Breast epithelium (tissue), 4 donors: ENCODE data around the gene GPC6. TPM values are rescaled to one million over a fixed set of nuclear protein-coding genes. Genes with fewer than 3 reads are reported as not detected.
"Not testable (repeated sequence)": the region's sequence is repeated elsewhere in the genome, so short reads cannot be mapped to it uniquely, and the experiment has no call there.

Experiments used
- DNase-seq, 2 donors: peaks; one replicate each; pipeline ENCODE4 v3.0.0-alpha.2; 2019; ENCODE audit warnings: low spot score in 2 of 2
- H3K27ac ChIP-seq, 2 donors: fragments of 200-600 bp; sonication (generic) in 1 of 2; one replicate each; pipeline ENCODE4 v1.5.1; 2016 to 2019; ENCODE audit warnings: mild to moderate bottlenecking in 1 of 2
- H3K27me3 ChIP-seq, 2 donors: fragments of 200-600 bp; sonication (generic) in 1 of 2; one replicate each; pipeline versions ENCODE4 v1.5.1 to v1.6.0; 2017 to 2019; ENCODE audit warnings: control low read depth in 1 of 2, mild to moderate bottlenecking in 1 of 2
- H3K36me3 ChIP-seq: fragments of 200-600 bp; one replicate; pipeline ENCODE4 v1.5.1; 2019
- H3K4me1 ChIP-seq, 2 donors: fragments of 200-600 bp; sonication (generic); one replicate each; pipeline ENCODE4 v1.5.1; 2016 to 2019; ENCODE audit warnings: control low read depth in 1 of 2
- H3K4me3 ChIP-seq, 3 donors: fragments of 200-600 bp; sonication (generic); 1 replicate in 2 of 3; 2 replicates in 1 of 3; pipeline ENCODE4 v1.5.1; 2016 to 2019; ENCODE audit warnings: mild to moderate bottlenecking in 3 of 3, moderate library complexity in 2 of 3
- H3K9me3 ChIP-seq, 2 donors: fragments of 200-600 bp; sonication (generic) in 1 of 2; one replicate each; pipeline ENCODE4 v1.5.1; 2016 to 2019; ENCODE audit warnings: control low read depth in 1 of 2
- POLR2A ChIP-seq: fragments of 450-650 bp; IDR thresholded peaks from one replicate; pipeline ENCODE4 v1.6.1; 2016; ENCODE audit warnings: antibody characterized with exemption, mild to moderate bottlenecking, moderate library complexity
- POLR2AphosphoS5 ChIP-seq, 3 donors: sonication (generic); formaldehyde crosslinking; IDR thresholded peaks; one replicate each; pipeline ENCODE4 v1.6.1; 2017; ENCODE audit warnings: antibody characterized with exemption in 3 of 3
- intact Hi-C: fragments of 100-400 bp; cut with DNase I; formaldehyde crosslinking; loops from one replicate; pipeline ENCODE4 v1.15.1; 2023; ENCODE audit warnings: low total_unique reads
- total RNA-seq, 3 donors: library from RNA; depleted of rRNA; stranded (reverse); fragments of >200 nt; gene quantifications; one replicate each; pipeline ENCODE4 v1.1.0, GENCODE V29; 2016
- TF ChIP-seq, protein P1 (sequence below), 3 donors: fragments of 450-650 bp; IDR thresholded peaks; one replicate each; pipeline ENCODE4 v1.5.1; 2016 to 2017; ENCODE audit warnings: antibody characterized with exemption in 3 of 3, mild to moderate bottlenecking in 3 of 3, moderate library complexity in 3 of 3

The GPC6 gene
- total RNA-seq, 3 donors from 2014 or later: 3.5 to 44.0 (median 4.9) TPM

DNA sequence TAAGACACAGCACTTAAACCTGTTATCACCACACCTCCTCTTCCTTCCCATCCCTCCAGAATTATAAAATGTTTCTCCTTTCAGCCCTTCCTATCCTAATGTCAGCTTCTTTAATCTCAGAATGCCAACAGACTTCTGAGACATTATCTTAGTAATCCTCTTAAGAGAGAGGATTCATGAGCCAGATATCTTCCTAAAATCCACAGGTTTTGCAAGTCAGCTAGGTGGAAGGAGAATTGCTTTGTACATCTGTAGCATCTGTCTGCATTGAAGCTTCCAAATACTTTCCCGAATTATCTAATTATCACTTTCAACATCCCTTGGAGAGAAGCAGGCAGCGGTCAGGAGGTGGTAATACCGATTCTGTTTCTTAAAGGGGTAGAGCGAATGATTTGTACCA lies 1073.8 kb downstream of the GPC6 start:
- DNase-seq: no peak
- no peak for TF ChIP-seq POLR2A
- TF ChIP-seq POLR2AphosphoS5 (IDR thresholded peaks at IDR 0.05): no peak
- TF ChIP-seq, protein P1, sequence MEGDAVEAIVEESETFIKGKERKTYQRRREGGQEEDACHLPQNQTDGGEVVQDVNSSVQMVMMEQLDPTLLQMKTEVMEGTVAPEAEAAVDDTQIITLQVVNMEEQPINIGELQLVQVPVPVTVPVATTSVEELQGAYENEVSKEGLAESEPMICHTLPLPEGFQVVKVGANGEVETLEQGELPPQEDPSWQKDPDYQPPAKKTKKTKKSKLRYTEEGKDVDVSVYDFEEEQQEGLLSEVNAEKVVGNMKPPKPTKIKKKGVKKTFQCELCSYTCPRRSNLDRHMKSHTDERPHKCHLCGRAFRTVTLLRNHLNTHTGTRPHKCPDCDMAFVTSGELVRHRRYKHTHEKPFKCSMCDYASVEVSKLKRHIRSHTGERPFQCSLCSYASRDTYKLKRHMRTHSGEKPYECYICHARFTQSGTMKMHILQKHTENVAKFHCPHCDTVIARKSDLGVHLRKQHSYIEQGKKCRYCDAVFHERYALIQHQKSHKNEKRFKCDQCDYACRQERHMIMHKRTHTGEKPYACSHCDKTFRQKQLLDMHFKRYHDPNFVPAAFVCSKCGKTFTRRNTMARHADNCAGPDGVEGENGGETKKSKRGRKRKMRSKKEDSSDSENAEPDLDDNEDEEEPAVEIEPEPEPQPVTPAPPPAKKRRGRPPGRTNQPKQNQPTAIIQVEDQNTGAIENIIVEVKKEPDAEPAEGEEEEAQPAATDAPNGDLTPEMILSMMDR (IDR thresholded peaks at IDR 0.05): no peak

DNA sequence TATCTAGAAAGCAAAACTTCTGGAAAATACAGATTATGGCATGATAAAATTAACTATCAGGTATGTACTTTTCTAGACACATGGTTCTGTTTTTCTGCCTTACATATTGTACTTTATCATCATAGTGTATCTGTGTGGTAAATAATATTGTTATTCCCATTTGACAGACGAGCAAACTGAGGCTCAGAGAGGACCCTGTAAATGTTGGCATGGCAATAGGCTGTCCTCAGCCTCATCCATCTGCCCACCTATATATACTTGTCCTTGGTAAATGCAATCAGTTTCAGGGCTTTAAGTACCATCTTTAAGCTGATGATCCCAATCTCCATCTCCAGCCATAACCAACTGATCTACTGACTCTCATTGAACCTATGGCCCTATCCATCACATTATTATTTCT lies 1074.9 kb downstream of the GPC6 start:
- Histone ChIP-seq H3K36me3 (no peaks in the 10 kb centered on the region), H3K9me3 (no peaks in the 10 kb centered on the region), H3K4me3 (no peak overlapping the region), H3K27me3 (no peaks in the 10 kb centered on the region), H3K27ac (no peak overlapping the region), H3K4me1 (no peaks in the 10 kb centered on the region)
- intact Hi-C loops: no loop called here
- TF ChIP-seq POLR2A (no peak), POLR2AphosphoS5 (IDR thresholded peaks at IDR 0.05) (no peak)
- TF ChIP-seq, protein P1 (IDR thresholded peaks at IDR 0.05): no peak
- DNase-seq: no peak

More for the DNA sequence above, 1073.8 kb downstream of the GPC6 start:
- no peak overlapping the region for H3K4me3 ChIP-seq
- H3K4me1 ChIP-seq: no peaks in the 10 kb centered on the region
- no peaks in the 10 kb centered on the region for H3K27me3 ChIP-seq
- H3K9me3 ChIP-seq: no peaks in the 10 kb centered on the region
- H3K27ac ChIP-seq: no peak overlapping the region
- no peaks in the 10 kb centered on the region for H3K36me3 ChIP-seq
- intact Hi-C loops: no loop called here

DNA sequence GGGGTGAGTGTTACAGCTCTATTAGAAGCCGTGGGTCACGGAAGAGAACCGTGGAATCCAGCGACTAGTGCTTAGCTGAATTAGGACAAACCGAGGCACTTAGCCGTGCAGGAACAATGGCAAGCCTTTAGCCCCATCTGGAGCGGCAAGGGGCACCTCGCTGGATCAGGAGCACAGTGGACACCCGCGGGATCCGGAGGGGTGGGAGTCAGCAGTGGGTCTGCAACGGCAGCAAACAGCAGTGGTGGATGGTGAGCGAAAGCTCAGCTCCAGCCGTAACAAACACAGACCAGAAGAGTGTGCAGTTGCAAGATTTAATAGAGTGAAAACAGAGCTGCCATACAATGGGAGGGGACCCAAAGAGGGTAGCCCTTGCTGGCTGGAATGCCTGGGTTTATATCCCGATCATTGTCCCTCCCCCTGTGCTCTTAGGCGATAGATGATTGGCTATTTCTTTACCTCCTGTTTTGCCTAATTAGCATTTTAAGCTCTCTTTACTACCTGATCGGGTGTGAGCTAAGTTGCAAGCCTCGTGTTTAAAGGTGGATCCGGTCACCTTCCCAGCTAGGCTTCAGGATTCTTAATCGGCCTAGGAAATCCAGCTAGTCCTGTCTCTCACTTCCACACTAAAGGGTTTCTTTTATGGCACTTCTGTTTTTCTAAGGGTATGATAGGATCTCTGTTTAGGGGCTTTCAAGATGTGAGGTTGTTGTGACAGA lies 1076.4 kb downstream of the GPC6 start:
- H3K27me3 ChIP-seq, H3K27ac ChIP-seq, H3K9me3 ChIP-seq, H3K4me3 ChIP-seq, intact Hi-C loops, DNase-seq, H3K36me3 ChIP-seq, H3K4me1 ChIP-seq: not testable (repeated sequence)

DNA sequence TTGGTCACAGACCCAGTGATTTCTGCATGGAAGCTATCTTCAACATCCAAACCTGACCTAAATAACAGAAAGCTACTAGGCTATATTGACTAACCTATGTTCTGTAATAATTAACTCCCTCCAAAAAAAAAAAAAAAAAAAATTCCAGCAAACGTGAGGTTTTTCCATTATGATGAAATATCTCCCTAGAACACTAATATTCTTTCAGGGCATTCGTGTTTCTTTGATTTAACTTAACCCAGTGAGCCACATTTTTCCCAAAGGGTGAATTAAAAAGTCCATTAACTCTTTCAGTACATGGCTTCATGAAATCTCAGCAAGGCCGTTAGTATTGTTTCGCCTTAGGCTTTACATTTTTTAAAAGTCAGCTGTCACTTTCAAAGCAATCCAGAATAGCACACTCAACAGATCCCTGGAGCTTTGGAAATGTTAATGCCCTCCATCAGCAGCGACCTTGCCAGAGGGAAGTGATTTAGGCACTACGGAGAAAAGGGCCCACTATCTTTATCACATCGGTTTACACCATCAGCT lies 1077.1 kb downstream of the GPC6 start:
- intact Hi-C loops: no loop called here
- Histone ChIP-seq H3K4me1 (no peaks in the 10 kb centered on the region), H3K27ac (no peak overlapping the region), H3K9me3 (no peaks in the 10 kb centered on the region), H3K27me3 (no peaks in the 10 kb centered on the region), H3K4me3 (no peak overlapping the region), H3K36me3 (no peaks in the 10 kb centered on the region)
- no peak for DNase-seq
- no peak for TF ChIP-seq POLR2AphosphoS5 (IDR thresholded peaks at IDR 0.05)
- TF ChIP-seq POLR2A: no peak
- TF ChIP-seq, protein P1 (IDR thresholded peaks at IDR 0.05): no peak

DNA sequence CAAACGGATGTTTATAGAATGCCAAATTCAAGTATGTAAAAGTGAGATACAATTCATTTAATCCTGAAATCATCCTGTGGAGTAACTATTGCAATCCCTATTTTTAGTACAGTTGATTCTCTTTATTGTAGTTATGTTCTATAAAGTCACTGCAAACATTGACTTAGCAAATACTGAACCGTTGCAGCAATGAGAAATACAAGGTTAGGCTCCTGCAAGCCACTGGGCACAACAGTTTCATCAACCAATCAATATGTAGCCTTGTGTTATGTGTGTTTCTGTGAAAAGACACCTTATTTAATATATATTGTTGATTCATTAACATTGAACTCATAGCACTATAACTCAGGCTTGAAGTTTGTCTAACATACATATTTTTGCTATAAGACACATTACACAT lies 1078.4 kb downstream of the GPC6 start:
- TF ChIP-seq, protein P1 (IDR thresholded peaks at IDR 0.05): no peak
- TF ChIP-seq POLR2A (no peak), POLR2AphosphoS5 (IDR thresholded peaks at IDR 0.05) (no peak)
- intact Hi-C loops: no loop called here
- no peaks in the 10 kb centered on the region for H3K27me3 ChIP-seq
- no peak overlapping the region for H3K4me3 ChIP-seq
- no peaks in the 10 kb centered on the region for H3K4me1 ChIP-seq
- DNase-seq: no peak
- H3K9me3 ChIP-seq: no peaks in the 10 kb centered on the region
- H3K27ac ChIP-seq: no peak overlapping the region
- H3K36me3 ChIP-seq: no peaks in the 10 kb centered on the region
